RWPE2 (cell line): ENCODE results near the gene TOM1L2.

Experiments used
- ATAC-seq: fragments of 200-7000 bp; cut with Tn5 transposase; 3 replicates; pipeline ENCODE4 v1.9.1; 2021; ENCODE audit warnings: low read depth
- DNase-seq: peaks from one replicate; pipeline ENCODE4 v3.0.0-alpha.2; 2020; ENCODE audit warnings: low spot score
- H3K27ac ChIP-seq: fragments of 450-650 bp; 2 replicates; pipeline ENCODE4 v1.5.1; 2017; ENCODE audit warnings: mild to moderate bottlenecking; ENCODE audit not compliant: poor library complexity, severe bottlenecking
- H3K27me3 ChIP-seq: fragments of 250-450 bp; sonication (Bioruptor Pico); 2 replicates; pipeline ENCODE4 v1.5.1; 2021; ENCODE audit warnings: mild to moderate bottlenecking, moderate library complexity; ENCODE audit not compliant: insufficient read depth, poor library complexity, severe bottlenecking
- H3K36me3 ChIP-seq: fragments of 250-450 bp; sonication (Bioruptor Pico); 2 replicates; pipeline ENCODE4 v1.5.1; 2020; ENCODE audit warnings: low read depth, mild to moderate bottlenecking, moderate library complexity
- H3K4me1 ChIP-seq: fragments of 250-450 bp; sonication (Bioruptor Pico); 2 replicates; pipeline ENCODE4 v1.5.1; 2021; ENCODE audit warnings: mild to moderate bottlenecking, moderate library complexity; ENCODE audit not compliant: insufficient read depth, poor library complexity, severe bottlenecking
- H3K4me3 ChIP-seq: fragments of 250-450 bp; sonication (Bioruptor Pico); 2 replicates; pipeline ENCODE4 v1.5.1; 2021; ENCODE audit warnings: mild to moderate bottlenecking, moderate library complexity; ENCODE audit not compliant: severe bottlenecking
- H3K9me3 ChIP-seq: fragments of 250-450 bp; sonication (Bioruptor Pico); 2 replicates; pipeline ENCODE4 v1.5.1; 2021; ENCODE audit warnings: mild to moderate bottlenecking, moderate library complexity; ENCODE audit not compliant: severe bottlenecking
- CTCF ChIP-seq: fragments of 450-650 bp; IDR thresholded peaks from one replicate; pipeline ENCODE4 v1.5.1; 2017; ENCODE audit warnings: mild to moderate bottlenecking, moderate library complexity; ENCODE audit not compliant: poor library complexity, severe bottlenecking

Gene TOM1L2

GRCh38 chr17:17814162-17815061 is 157.8 kb downstream of the TOM1L2 start:
- H3K36me3 ChIP-seq: peaks cover 81% of the 10 kb centered on the region
- TF ChIP-seq CTCF: no peak
- no peaks in the 10 kb centered on the region for H3K9me3 ChIP-seq
- ATAC-seq: 0 out of 3 replicates have a peak, but pooled peaks have one; percentile 8
- H3K4me1 ChIP-seq: peaks cover 2% of the 10 kb centered on the region
- no peak overlapping the region for H3K4me3 ChIP-seq
- H3K27ac ChIP-seq: peak overlapping the region; percentile 19
- H3K27me3 ChIP-seq: no peaks in the 10 kb centered on the region
- DNase-seq: no peak

GRCh38 chr17:17813725-17814095 is 158.5 kb downstream of the TOM1L2 start:
- DNase-seq: no peak
- no peak for TF ChIP-seq CTCF
- Histone ChIP-seq H3K27me3 (no peaks in the 10 kb centered on the region), H3K36me3 (peaks cover 74% of the 10 kb centered on the region), H3K9me3 (no peaks in the 10 kb centered on the region), H3K4me3 (no peak overlapping the region), H3K4me1 (no peaks in the 10 kb centered on the region), H3K27ac (no peak overlapping the region)
- no peak for ATAC-seq

GRCh38 chr17:17813055-17813724 is 159.0 kb downstream of the TOM1L2 start:
- DNase-seq (no peak), ATAC-seq (no peak)
- Histone ChIP-seq H3K4me3 (no peak overlapping the region), H3K27me3 (no peaks in the 10 kb centered on the region), H3K36me3 (peaks cover 69% of the 10 kb centered on the region), H3K27ac (no peak overlapping the region), H3K9me3 (no peaks in the 10 kb centered on the region), H3K4me1 (no peaks in the 10 kb centered on the region)
- no peak for TF ChIP-seq CTCF

- ATAC-seq (peak; percentile 10; the same call in 2 of the 3 replicates), DNase-seq (peak; percentile 63)
- TF ChIP-seq CTCF: peak; percentile 95
- H3K4me1 ChIP-seq: no peaks in the 10 kb centered on the region
- peaks cover 63% of the 10 kb centered on the region for H3K36me3 ChIP-seq
- peak overlapping the region; percentile 18 for H3K27ac ChIP-seq
- H3K4me3 ChIP-seq: no peak overlapping the region
- H3K27me3 ChIP-seq: no peaks in the 10 kb centered on the region
- H3K9me3 ChIP-seq: no peaks in the 10 kb centered on the region
Measured at GRCh38 chr17:17812211-17813054, 159.8 kb downstream of the TOM1L2 start.
